ENCODE data around the gene CA5A. TPM values are rescaled to one million over a fixed set of nuclear protein-coding genes. Genes with fewer than 3 reads are reported as not detected.
A peak's percentile ranks its signal among the peaks of the same experiment; 100 is the strongest.

The CA5A gene
- total and polyA plus RNA-seq, 2 experiments from 2014 or later, result not detected

DNA sequence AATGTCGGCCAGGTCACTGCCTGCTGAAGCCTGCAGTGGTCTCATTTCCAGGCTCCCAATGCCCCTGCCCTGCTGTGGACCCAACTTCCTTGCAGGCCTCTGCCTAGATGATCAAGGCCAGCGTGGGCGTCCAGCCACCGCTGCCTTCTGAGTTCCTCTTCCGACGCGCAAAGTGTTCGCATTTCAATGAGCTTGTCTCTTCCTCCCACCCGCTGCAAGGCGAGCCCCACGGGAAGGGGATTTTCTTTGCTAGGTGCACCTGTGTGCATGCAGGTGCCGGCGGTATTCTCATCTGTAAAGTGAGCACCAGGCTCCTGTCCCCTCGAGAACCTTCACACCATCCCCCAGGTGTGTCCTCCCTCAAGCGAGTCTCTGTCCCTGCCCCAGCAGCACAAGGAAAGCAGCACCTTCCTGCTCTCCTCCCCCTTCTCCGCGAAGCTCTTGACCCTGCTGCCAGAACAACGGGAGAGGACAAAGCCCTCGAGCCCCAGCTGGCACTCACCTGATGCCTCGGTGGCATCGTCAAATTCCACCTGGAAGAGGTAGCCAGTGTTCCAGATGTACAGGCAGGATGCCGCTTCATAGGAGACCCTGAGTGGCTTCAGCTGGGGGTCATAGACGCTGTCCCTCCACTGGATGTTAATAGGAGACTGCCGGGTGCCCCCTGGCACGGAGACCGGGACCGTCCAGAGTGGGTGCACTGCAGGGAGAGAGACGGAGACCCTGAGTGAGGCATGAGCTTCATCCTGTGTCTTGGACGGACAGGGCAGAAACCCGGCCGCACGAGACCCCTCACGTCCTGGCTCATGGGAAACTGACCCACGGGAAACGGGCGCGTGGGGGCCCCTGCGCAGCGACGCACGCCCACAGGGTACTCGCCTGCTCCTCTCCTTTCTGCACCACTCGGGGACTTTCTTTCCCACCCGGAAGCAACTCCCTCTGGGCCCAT lies 9.8 kb downstream of the CA5A start (continued):
- TF ChIP-seq STAT1 (IDR thresholded peaks at IDR 0.05; ENCODE audit: unreplicated experiment), result no peak
- TF ChIP-seq CREB1 (CRISPR knock-in tag; IDR thresholded peaks at IDR 0.05; ENCODE audit: low read depth), result no peak
- TF ChIP-seq, protein P1, sequence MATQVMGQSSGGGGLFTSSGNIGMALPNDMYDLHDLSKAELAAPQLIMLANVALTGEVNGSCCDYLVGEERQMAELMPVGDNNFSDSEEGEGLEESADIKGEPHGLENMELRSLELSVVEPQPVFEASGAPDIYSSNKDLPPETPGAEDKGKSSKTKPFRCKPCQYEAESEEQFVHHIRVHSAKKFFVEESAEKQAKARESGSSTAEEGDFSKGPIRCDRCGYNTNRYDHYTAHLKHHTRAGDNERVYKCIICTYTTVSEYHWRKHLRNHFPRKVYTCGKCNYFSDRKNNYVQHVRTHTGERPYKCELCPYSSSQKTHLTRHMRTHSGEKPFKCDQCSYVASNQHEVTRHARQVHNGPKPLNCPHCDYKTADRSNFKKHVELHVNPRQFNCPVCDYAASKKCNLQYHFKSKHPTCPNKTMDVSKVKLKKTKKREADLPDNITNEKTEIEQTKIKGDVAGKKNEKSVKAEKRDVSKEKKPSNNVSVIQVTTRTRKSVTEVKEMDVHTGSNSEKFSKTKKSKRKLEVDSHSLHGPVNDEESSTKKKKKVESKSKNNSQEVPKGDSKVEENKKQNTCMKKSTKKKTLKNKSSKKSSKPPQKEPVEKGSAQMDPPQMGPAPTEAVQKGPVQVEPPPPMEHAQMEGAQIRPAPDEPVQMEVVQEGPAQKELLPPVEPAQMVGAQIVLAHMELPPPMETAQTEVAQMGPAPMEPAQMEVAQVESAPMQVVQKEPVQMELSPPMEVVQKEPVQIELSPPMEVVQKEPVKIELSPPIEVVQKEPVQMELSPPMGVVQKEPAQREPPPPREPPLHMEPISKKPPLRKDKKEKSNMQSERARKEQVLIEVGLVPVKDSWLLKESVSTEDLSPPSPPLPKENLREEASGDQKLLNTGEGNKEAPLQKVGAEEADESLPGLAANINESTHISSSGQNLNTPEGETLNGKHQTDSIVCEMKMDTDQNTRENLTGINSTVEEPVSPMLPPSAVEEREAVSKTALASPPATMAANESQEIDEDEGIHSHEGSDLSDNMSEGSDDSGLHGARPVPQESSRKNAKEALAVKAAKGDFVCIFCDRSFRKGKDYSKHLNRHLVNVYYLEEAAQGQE (IDR thresholded peaks at IDR 0.05; ENCODE audit: unreplicated experiment), result no peak
- no peak for TF ChIP-seq JUNB (IDR thresholded peaks at IDR 0.05; ENCODE audit: unreplicated experiment)
- no peak for TF ChIP-seq ZNF331 (CRISPR knock-in tag; IDR thresholded peaks at IDR 0.05; ENCODE audit: low read depth)
- no peak for TF ChIP-seq POLR2AphosphoS5 (IDR thresholded peaks at IDR 0.05; ENCODE audit: low read depth)
- no peak for TF ChIP-seq ZNF114 (CRISPR knock-in tag; IDR thresholded peaks at IDR 0.05)
- TF ChIP-seq NANOG (IDR thresholded peaks at IDR 0.05; ENCODE audit: borderline replicate concordance), result no peak
- TF ChIP-seq, protein P2, sequence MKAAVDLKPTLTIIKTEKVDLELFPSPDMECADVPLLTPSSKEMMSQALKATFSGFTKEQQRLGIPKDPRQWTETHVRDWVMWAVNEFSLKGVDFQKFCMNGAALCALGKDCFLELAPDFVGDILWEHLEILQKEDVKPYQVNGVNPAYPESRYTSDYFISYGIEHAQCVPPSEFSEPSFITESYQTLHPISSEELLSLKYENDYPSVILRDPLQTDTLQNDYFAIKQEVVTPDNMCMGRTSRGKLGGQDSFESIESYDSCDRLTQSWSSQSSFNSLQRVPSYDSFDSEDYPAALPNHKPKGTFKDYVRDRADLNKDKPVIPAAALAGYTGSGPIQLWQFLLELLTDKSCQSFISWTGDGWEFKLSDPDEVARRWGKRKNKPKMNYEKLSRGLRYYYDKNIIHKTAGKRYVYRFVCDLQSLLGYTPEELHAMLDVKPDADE (IDR thresholded peaks at IDR 0.05), result no peak

DNA sequence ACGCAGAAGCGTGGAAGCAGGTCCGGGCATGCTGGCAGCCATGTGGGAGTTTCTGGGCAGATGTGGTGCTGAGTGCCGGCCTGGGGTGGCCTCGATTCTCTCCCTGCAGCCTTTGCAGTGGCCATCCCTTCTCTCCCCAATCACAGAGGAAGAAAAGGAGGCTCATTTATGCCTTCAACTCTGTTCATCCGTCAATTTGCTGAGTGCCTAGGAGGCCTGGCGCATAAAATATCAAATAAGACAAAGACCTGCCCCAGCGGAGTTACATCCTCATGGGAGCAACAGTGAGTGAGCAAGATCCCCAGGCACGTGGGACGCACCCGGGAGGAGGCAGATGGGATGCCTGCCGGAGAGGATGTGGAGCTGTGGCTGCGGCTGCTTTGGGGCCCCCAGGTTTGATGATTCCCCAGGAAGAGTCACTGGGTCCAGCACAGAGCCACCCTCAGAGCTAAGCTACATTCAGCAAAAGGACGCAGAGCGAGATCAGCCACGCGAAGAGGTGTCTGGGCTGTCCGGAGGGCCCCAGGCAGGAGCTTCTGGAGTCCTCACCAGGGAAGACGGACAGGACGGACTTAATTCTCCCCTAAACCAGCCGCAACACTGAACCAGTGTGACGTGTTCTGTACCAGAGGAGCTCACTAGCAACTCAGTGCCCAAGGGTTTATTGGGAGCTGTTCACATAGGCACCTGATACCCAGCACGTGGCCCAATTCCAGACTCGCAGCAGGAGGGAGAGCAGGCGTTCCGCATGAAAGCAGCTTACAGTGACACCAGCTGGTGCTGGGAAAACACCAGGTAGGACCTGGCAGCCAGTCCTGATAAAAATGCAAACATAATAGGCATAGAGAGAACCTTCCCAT lies 11.3 kb downstream of the CA5A start:
- H3K4me3 Mint-ChIP-seq, result no peak overlapping the region
- ATAC-seq (peak; percentile 8; the same call in 1 of the 3 replicates), DNase-seq (ENCODE audit: low spot score) (no peak)
- Histone ChIP-seq H4K20me1 (replicated peaks; ENCODE audit: insufficient read depth) (no peaks in the 10 kb centered on the region), H3K4me2 (no peak overlapping the region), H3K4me1 (ENCODE audit: insufficient read depth) (no peaks in the 10 kb centered on the region), H3K36me3 (ENCODE audit: insufficient read depth) (no peaks in the 10 kb centered on the region), H2AFZ (peak overlapping the region; percentile 76), H3K9me2 (ENCODE audit: insufficient read depth) (no peaks in the 10 kb centered on the region), H3F3A (replicated peaks; ENCODE audit: low read depth) (no peaks in the 10 kb centered on the region), H3K79me2 (replicated peaks; ENCODE audit: insufficient read depth) (no peaks in the 10 kb centered on the region), H3K27ac (ENCODE audit: low read depth) (no peak overlapping the region), H3K4me3 (no peak overlapping the region), H3K27me3 (ENCODE audit: insufficient read depth) (no peaks in the 10 kb centered on the region)
- TF ChIP-seq, protein P3, sequence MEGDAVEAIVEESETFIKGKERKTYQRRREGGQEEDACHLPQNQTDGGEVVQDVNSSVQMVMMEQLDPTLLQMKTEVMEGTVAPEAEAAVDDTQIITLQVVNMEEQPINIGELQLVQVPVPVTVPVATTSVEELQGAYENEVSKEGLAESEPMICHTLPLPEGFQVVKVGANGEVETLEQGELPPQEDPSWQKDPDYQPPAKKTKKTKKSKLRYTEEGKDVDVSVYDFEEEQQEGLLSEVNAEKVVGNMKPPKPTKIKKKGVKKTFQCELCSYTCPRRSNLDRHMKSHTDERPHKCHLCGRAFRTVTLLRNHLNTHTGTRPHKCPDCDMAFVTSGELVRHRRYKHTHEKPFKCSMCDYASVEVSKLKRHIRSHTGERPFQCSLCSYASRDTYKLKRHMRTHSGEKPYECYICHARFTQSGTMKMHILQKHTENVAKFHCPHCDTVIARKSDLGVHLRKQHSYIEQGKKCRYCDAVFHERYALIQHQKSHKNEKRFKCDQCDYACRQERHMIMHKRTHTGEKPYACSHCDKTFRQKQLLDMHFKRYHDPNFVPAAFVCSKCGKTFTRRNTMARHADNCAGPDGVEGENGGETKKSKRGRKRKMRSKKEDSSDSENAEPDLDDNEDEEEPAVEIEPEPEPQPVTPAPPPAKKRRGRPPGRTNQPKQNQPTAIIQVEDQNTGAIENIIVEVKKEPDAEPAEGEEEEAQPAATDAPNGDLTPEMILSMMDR (conservative IDR thresholded peaks at IDR 0.05; ENCODE audit: low read depth in 2 of 2), result 0 out of 4 replicates have a peak, but pooled peaks of 1 of the 2 experiments have one; percentile 14
- no peak for TF ChIP-seq POLR2AphosphoS5 (IDR thresholded peaks at IDR 0.05; ENCODE audit: low read depth)
- TF ChIP-seq, protein P1 (IDR thresholded peaks at IDR 0.05; ENCODE audit: unreplicated experiment), result no peak
- H3K27ac Mint-ChIP-seq, result no peak overlapping the region
- peaks cover 13% of the 10 kb centered on the region for H3K27me3 Mint-ChIP-seq (ENCODE audit: insufficient read depth, low read depth, poor library complexity)
- peaks cover 24% of the 10 kb centered on the region for H3K4me1 Mint-ChIP-seq
- no peaks in the 10 kb centered on the region for H3K36me3 Mint-ChIP-seq (ENCODE audit: low read depth)
- no peaks in the 10 kb centered on the region for H3K9me3 Mint-ChIP-seq

Measured in GM23338 (cell line).